OCI-M2 (cell line): ENCODE results near the gene USP9X.
"Not testable (repeated sequence)": the region's sequence is repeated elsewhere in the genome, so short reads cannot be mapped to it uniquely, and the experiment has no call there.

Source experiments
- DNase-seq: peaks from one replicate; lab custom pipeline; 2025; ENCODE audit not compliant: unreplicated experiment; lab: John Stamatoyannopoulos, UW

The USP9X gene

GRCh38 chrX:41122664-41123257 is 37.5 kb downstream of the USP9X start:
- no peak for DNase-seq

GRCh38 chrX:41127477-41128192 is 42.4 kb downstream of the USP9X start:
- no peak for DNase-seq

DNA sequence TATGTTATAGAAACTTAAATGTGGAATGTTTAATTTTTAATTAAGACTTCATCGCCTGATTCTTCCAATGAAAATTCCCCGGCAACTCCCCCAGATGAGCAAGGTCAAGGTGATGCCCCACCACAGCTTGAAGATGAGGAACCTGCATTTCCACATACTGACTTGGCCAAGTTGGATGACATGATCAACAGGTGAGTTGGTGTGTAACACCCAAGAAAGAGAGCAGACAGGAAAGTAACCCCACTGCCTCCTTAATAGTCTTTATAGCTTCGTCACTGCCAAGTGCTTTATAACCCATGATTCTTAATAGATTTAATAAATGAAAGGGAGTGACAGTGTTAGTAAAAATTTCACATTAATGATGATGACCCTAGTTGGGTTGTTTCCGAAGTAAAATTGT is 43.7 kb downstream of the USP9X start:
- DNase-seq: no peak

DNA sequence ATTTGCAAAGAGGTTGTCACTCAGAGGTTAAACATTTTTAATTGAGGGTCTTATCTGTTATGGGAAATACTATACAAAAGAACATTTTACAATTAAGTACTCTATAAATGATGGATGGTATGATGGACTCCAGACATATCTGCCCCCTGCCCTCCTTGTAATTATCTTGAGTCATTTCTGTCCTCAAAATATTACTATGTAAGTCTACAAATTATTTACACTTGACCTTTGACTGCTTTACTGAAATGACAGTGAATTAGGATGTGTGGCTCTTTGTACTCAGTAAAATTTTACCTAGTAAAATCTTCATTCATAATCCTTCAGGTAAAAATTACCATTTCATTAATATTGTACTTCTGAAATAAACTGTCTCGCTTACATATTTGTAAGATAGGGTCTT is 46.5 kb downstream of the USP9X start:
- DNase-seq: no peak

DNA sequence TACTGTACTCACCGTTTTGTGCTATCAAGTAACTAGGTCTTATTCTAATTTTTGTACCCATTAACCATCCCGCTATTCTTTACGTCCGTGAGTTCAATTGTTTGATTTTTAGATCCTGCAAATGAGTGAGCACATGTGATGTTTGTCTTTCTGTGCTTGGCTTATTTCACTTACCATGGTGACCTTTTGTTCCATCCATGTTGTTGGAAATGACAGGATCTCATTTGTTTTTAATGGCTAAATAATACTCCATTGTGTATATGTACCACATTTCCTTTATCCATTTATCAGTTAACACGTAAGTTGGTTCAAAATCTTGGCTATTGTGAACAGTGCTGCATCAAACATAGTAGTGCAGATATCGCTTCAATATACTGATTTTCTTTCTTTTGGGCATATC is 48.3 kb downstream of the USP9X start:
- DNase-seq: no peak

DNA sequence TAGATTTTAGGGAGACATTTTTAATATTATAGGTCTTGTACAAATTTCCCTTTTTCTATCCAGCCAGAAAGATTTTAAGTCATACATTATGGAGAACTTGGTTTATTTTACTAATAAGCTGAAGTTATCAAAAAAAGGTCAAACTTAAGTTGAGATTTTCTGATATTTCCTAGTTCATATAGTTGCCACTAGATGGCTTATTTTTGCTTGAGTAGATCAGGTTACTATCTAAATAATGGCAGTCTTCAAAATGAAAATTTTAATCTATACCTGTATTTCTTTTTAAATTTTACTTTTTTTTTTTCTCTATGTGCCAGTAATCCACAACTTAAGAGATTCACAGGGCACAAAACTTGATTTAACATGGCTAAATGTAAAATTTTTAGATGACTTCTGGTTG is 52.3 kb downstream of the USP9X start:
- DNase-seq: no peak

GRCh38 chrX:41142130-41142910 is 57.1 kb downstream of the USP9X start:
- no peak for DNase-seq

GRCh38 chrX:41144873-41145272 is 59.6 kb downstream of the USP9X start:
- DNase-seq: no peak

GRCh38 chrX:41145920-41146608 is 60.8 kb downstream of the USP9X start:
- DNase-seq: no peak

- no peak for DNase-seq
These were observed 63.3 kb downstream of the USP9X start for GRCh38 chrX:41148553-41148952.

DNA sequence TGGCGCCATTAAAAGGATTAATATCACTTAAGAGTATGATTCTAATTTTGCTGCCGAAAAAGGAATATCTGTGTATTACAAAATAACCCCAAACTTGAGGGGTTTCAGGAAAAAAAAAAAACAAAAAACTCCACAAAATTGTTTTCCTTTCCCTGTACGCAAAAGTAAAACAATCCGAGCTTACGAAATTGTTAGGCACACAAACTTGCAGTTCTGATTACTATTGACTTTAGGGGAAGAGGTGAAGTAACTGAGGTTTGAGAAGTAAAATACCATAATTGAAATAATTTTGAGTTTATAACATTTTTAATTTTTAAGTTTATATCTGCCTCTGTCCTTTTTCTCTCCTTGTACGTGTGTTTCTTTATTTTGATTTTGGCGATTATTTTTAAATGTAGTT is 64.8 kb downstream of the USP9X start:
- DNase-seq: no peak

GRCh38 chrX:41151726-41152125 is 66.5 kb downstream of the USP9X start:
- DNase-seq: not testable (repeated sequence)

GRCh38 chrX:41152221-41152620 is 67.0 kb downstream of the USP9X start:
- no peak for DNase-seq

GRCh38 chrX:41153448-41153847 is 68.2 kb downstream of the USP9X start:
- no peak for DNase-seq

DNA sequence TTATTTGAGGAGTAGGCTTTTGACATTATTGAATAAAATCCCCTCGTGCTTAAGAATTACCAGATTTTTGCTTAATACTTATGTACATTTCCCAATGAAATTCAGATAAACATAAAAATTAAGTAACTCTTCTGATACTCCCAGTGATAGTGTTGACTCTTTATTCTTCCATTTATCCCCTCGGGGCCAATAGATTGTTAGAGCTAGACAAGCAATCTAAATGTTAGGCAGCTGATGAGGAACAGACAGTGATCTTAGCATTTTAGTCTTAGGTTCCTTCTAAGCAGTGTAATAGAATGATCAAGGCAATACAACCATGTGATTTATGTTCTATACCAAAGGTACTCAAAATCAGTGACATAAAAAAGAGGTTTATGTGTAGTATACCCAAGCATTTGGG is 68.7 kb downstream of the USP9X start:
- DNase-seq: no peak

DNA sequence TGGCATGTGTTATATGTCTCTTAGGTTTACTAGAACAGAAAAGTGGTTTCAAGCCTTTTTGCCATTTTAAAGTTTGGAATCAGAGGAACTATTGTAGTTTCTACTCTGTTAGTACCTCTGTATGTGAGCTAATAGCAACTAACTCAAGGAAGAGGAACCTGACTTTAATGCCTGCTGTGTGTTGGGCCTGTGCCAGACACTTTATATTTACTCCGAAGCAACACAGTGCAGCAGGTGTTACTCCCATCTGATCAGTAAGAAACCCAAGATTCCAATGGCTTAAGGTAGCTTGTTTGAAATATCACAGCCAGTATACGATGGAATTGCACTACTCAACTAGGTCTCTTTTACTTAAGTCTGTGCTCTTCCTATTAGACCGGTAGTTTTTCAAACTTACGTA is 79.2 kb downstream of the USP9X start:
- DNase-seq: no peak

DNA sequence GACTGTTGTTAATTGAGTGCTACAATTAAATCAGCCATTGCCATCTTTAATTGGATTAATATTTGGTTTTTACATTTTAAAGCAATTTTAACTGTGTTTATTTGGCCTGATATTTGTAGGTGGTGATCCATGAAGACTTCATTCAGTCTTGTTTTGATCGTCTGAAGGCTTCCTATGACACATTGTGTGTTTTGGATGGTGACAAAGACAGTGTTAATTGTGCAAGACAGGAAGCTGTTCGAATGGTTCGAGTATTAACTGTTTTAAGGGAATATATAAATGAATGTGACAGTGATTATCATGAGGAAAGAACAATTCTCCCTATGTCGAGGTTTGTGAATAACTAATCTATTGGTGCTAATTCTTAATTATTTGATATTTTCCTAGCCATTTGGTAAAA is 82.6 kb downstream of the USP9X start:
- DNase-seq: no peak

DNA sequence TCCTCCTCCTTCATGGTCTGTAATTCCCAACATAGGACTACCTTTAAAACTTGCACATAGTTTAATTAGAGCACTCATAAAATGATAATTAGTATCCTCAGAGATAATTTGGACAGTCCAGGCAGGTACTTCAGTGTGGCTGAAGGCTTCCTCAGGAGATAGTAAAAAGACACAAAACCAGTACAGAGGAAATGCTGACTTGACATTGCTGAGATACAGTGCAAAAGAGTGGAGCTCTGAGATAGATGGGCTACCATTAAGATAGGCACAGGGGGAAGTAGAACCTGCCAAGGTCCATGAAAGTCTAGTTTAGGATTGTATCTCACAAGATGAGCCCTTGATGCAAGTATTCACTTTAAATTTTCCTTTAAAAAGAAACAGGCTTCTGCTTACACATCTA is 91.0 kb downstream of the USP9X start:
- DNase-seq: no peak

- DNase-seq: no peak
These were observed 92.1 kb downstream of the USP9X start for GRCh38 chrX:41177297-41177696.

DNA sequence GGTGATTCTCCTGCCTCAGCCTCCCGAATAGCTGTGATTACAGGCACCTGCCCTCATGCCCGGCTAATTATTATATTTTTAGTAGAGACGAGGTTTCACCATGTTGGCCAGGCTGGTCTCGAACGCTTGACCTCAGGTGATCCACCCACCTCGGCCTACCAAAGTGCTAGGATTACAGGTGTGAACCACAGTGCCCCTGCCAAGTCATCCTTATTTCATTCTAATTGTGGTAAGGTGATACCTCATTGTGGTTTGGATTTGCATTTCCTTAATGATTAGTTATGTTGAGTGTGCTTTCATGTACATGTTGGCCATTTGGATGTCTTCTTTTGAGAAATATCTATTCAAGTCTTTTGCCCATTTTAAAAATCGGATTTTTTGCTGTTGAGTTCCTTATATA is 93.0 kb downstream of the USP9X start:
- DNase-seq: no peak

DNA sequence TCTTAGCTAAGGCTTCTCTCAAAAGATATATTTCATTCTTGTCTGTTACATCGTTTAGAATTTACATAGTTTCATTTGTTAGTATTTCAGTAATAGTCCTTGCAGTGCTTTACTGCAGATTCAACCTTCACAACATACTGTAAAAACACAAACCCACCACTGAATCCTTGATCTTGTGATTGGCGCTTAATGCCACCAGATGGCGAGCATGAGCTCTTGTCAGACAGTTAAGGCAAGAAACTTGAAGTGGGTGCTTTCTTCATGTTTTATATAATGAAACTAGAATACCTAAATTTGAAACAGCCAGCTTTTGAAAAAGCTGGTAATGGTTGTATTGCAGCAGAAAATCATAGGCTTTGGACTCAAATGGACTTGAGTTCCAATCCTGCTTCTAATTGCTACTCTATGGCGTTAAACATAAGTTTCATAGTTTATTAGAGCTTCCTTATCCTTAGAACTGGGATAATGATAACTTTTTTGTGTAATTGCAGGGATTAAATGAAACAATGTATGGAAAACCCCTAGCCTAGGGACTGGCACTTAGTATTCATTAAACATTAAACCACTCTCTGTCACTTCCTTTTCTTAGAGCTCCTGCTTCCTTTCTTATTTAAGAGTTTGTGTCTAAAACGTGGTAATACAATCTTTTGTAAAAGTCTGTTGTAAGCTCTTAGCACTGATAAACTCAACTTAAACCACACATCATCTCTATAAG is 95.1 kb downstream of the USP9X start:
- no peak for DNase-seq
